ENCODE data around the gene MYO1B. TPM values are rescaled to one million over a fixed set of nuclear protein-coding genes. Genes with fewer than 3 reads are reported as not detected.

Gene MYO1B
- 43.7 TPM for total RNA-seq

- H3K9me3 ChIP-seq, result no peaks in the 10 kb centered on the region
- TF ChIP-seq CTCF (IDR thresholded peaks at IDR 0.05), result peak in 2 of 3 experiments; percentile 18 to 63
- TF ChIP-seq POLR2AphosphoS5 (IDR thresholded peaks at IDR 0.05; ENCODE audit: insufficient read depth in 1 of 2, low read depth in 1 of 2), result peak in 1 of 2 donors; percentile 21
- TF ChIP-seq POLR2A (IDR thresholded peaks at IDR 0.05), result no peak
- no peaks in the 10 kb centered on the region for H3K36me3 ChIP-seq
- H3K4me3 ChIP-seq, result peak within 1 kb of the TSS; percentile 88 to 94
- peaks cover 40% of the 10 kb centered on the region for H3K4me1 ChIP-seq
- peak within 1 kb of the TSS; percentile 75 for H3K27ac ChIP-seq
- intact Hi-C loops (cut with DNase I), result loop anchor here (10.0 kb wide), 1 partner anchor 120 kb away; no protein-coding TSS in a partner anchor
- no peaks in the 10 kb centered on the region for H3K27me3 ChIP-seq
- no peak for DNase-seq (ENCODE audit: extremely low spot score in 2 of 2)
Measured at GRCh38 chr2:191245046-191245868, at the start of gene MYO1B. TSS of gene MYO1B (plus strand) at chr2:191245404. CDS start at chr2:191276896, 31,492 bp downstream.

DNA sequence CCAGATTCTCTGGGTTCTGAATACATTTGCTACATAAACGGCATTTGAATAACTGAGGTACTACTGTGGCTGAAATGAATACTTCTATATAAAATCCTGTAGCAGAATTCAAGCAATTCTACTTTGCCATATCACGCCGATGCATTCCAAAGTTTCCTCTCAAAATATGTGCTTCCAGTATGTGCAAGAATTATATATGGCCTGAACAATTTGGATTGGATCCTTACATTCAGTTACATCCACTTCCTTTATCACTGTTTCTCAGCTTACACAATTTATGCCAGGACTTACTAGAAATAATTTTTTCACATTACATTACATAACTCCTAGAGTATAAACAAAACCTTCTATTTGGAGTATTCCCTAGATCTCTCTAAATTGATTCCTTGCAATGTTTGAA lies 48.1 kb upstream of the MYO1B start:
- H3K36me3 ChIP-seq, result no peaks in the 10 kb centered on the region
- intact Hi-C loops (cut with DNase I), result no loop called here
- H3K4me3 ChIP-seq, result no peak overlapping the region
- no peak for DNase-seq (ENCODE audit: extremely low spot score in 2 of 2)
- peaks cover 6% of the 10 kb centered on the region for H3K4me1 ChIP-seq
- H3K27ac ChIP-seq, result no peak overlapping the region
- no peaks in the 10 kb centered on the region for H3K27me3 ChIP-seq
- no peak for TF ChIP-seq POLR2A (IDR thresholded peaks at IDR 0.05)
- no peak for TF ChIP-seq POLR2AphosphoS5 (IDR thresholded peaks at IDR 0.05; ENCODE audit: insufficient read depth in 1 of 2, low read depth in 1 of 2)
- no peak for TF ChIP-seq CTCF (IDR thresholded peaks at IDR 0.05)
- H3K9me3 ChIP-seq, result no peaks in the 10 kb centered on the region

DNA sequence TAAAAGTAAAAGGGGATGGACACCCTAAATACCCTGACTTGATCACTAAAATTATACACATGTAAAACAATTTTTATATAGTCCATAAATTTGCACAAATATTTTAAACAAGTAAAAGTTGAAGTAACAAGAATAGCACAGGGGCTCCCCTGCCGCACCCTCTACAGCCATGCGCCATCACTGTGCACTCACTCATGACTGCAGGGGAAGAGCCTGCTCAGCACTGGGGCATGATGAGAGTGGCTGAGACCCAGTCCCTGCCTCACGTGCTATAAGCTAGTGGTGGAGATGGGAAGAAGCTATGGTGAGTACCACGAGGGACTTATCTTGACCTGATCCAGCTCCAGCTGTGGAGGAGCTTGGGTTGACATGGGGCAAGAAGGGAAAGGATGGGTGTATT lies 46.9 kb upstream of the MYO1B start:
- H3K27ac ChIP-seq, result no peak overlapping the region
- no peaks in the 10 kb centered on the region for H3K27me3 ChIP-seq
- H3K36me3 ChIP-seq, result no peaks in the 10 kb centered on the region
- TF ChIP-seq CTCF (IDR thresholded peaks at IDR 0.05), result no peak
- no peak for TF ChIP-seq POLR2A (IDR thresholded peaks at IDR 0.05)
- no peak for TF ChIP-seq POLR2AphosphoS5 (IDR thresholded peaks at IDR 0.05; ENCODE audit: insufficient read depth in 1 of 2, low read depth in 1 of 2)
- intact Hi-C loops (cut with DNase I), result no loop called here
- no peak for DNase-seq (ENCODE audit: extremely low spot score in 2 of 2)
- H3K9me3 ChIP-seq, result no peaks in the 10 kb centered on the region
- H3K4me3 ChIP-seq, result no peak overlapping the region
- H3K4me1 ChIP-seq, result peaks cover 6% of the 10 kb centered on the region

- no peak for TF ChIP-seq POLR2A (IDR thresholded peaks at IDR 0.05)
- no peak for TF ChIP-seq CTCF (IDR thresholded peaks at IDR 0.05)
- no peak for TF ChIP-seq POLR2AphosphoS5 (IDR thresholded peaks at IDR 0.05; ENCODE audit: insufficient read depth in 1 of 2, low read depth in 1 of 2)
- no peak for DNase-seq (ENCODE audit: extremely low spot score in 2 of 2)
- no peak overlapping the region for H3K4me3 ChIP-seq
Measured at GRCh38 chr2:191199929-191200512, 45.2 kb upstream of the MYO1B start.

GRCh38 chr2:191200910-191201309 lies 44.3 kb upstream of the MYO1B start:
- H3K27ac ChIP-seq, result no peak overlapping the region
- TF ChIP-seq POLR2A (IDR thresholded peaks at IDR 0.05) (no peak), POLR2AphosphoS5 (IDR thresholded peaks at IDR 0.05; ENCODE audit: insufficient read depth in 1 of 2, low read depth in 1 of 2) (no peak), CTCF (IDR thresholded peaks at IDR 0.05) (no peak)
- no peaks in the 10 kb centered on the region for H3K36me3 ChIP-seq
- no peaks in the 10 kb centered on the region for H3K9me3 ChIP-seq
- H3K4me3 ChIP-seq, result no peak overlapping the region
- intact Hi-C loops (cut with DNase I), result no loop called here
- H3K4me1 ChIP-seq, result peaks cover 6% of the 10 kb centered on the region
- H3K27me3 ChIP-seq, result no peaks in the 10 kb centered on the region
- DNase-seq (ENCODE audit: extremely low spot score in 2 of 2), result no peak

More at GRCh38 chr2:191199929-191200512, 45.2 kb upstream of the MYO1B start:
- Histone ChIP-seq H3K9me3 (no peaks in the 10 kb centered on the region), H3K27me3 (no peaks in the 10 kb centered on the region), H3K4me1 (peaks cover 6% of the 10 kb centered on the region), H3K36me3 (no peaks in the 10 kb centered on the region), H3K27ac (no peak overlapping the region)
- intact Hi-C loops (cut with DNase I), result no loop called here

Measured in vagina (tissue), 2 donors.